Central memory CD4-positive, alpha-beta T cell (primary cell): Measurements from ENCODE around the gene TBKBP1.

Experiments used
- DNase-seq: peaks from one replicate; pipeline ENCODE4 v3.0.0; 2022

Gene TBKBP1

GRCh38 chr17:47700471-47701449 lies 6.8 kb downstream of the TBKBP1 start:
- no peak for DNase-seq

GRCh38 chr17:47701608-47702007 lies 7.6 kb downstream of the TBKBP1 start:
- DNase-seq, result no peak

- DNase-seq, result no peak
These were observed 8.5 kb downstream of the TBKBP1 start for GRCh38 chr17:47702391-47702995.

- DNase-seq, result peak; percentile 35
These were observed 9.2 kb downstream of the TBKBP1 start for GRCh38 chr17:47703191-47703591.

GRCh38 chr17:47703671-47704070 lies 9.7 kb downstream of the TBKBP1 start:
- DNase-seq, result no peak

- no peak for DNase-seq
These were observed 10.2 kb downstream of the TBKBP1 start for GRCh38 chr17:47704116-47704515.

- DNase-seq, result no peak
These were observed 10.8 kb downstream of the TBKBP1 start for GRCh38 chr17:47704736-47705135.

- no peak for DNase-seq
These were observed 11.9 kb downstream of the TBKBP1 start for GRCh38 chr17:47705536-47706530.

- DNase-seq, result no peak
These were observed 13.3 kb downstream of the TBKBP1 start for GRCh38 chr17:47707056-47707804.

- no peak for DNase-seq
These were observed 13.9 kb downstream of the TBKBP1 start for GRCh38 chr17:47707884-47708283.

GRCh38 chr17:47708312-47708863 lies 14.4 kb downstream of the TBKBP1 start:
- no peak for DNase-seq

GRCh38 chr17:47708864-47709541 lies 15.0 kb downstream of the TBKBP1 start:
- no peak for DNase-seq

- no peak for DNase-seq
These were observed 15.6 kb downstream of the TBKBP1 start for GRCh38 chr17:47709594-47709993.

- DNase-seq, result no peak
These were observed 17.6 kb downstream of the TBKBP1 start for GRCh38 chr17:47711366-47712099.

GRCh38 chr17:47712330-47713023 lies 18.5 kb downstream of the TBKBP1 start:
- no peak for DNase-seq

GRCh38 chr17:47713980-47714700 lies 20.2 kb downstream of the TBKBP1 start:
- DNase-seq, result no peak

- no peak for DNase-seq
These were observed 20.9 kb downstream of the TBKBP1 start for GRCh38 chr17:47714773-47715396.

- no peak for DNase-seq
These were observed 21.8 kb downstream of the TBKBP1 start for GRCh38 chr17:47715669-47716325.
